ENCODE results near the gene INO80B.

Gene INO80B

DNA sequence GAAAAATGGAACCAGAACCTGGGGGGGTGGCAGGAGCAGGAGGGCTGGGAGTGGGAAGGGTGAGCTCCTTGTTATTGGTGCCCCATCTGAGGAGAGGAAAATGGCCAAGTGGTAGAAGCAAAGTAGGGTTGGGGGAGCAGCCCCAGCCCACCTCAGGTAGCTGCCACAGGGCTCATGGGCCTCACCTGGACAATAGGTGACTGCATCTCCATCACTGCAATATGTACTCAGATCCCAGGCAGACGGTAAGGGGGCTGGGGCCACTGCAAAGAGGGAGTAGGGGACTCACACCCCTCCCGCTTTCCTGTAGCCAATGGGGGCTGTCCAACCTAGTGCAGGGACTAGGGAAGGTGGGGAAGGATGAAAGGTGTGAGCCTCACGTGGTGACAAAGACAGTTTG, 37.7 kb upstream of the INO80B start:
- TF ChIP-seq EGR1 (IDR thresholded peaks at IDR 0.05): no peak
- TF ChIP-seq, protein P1, sequence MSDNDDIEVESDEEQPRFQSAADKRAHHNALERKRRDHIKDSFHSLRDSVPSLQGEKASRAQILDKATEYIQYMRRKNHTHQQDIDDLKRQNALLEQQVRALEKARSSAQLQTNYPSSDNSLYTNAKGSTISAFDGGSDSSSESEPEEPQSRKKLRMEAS (IDR thresholded peaks at IDR 0.05): no peak
- TF ChIP-seq, protein P2, sequence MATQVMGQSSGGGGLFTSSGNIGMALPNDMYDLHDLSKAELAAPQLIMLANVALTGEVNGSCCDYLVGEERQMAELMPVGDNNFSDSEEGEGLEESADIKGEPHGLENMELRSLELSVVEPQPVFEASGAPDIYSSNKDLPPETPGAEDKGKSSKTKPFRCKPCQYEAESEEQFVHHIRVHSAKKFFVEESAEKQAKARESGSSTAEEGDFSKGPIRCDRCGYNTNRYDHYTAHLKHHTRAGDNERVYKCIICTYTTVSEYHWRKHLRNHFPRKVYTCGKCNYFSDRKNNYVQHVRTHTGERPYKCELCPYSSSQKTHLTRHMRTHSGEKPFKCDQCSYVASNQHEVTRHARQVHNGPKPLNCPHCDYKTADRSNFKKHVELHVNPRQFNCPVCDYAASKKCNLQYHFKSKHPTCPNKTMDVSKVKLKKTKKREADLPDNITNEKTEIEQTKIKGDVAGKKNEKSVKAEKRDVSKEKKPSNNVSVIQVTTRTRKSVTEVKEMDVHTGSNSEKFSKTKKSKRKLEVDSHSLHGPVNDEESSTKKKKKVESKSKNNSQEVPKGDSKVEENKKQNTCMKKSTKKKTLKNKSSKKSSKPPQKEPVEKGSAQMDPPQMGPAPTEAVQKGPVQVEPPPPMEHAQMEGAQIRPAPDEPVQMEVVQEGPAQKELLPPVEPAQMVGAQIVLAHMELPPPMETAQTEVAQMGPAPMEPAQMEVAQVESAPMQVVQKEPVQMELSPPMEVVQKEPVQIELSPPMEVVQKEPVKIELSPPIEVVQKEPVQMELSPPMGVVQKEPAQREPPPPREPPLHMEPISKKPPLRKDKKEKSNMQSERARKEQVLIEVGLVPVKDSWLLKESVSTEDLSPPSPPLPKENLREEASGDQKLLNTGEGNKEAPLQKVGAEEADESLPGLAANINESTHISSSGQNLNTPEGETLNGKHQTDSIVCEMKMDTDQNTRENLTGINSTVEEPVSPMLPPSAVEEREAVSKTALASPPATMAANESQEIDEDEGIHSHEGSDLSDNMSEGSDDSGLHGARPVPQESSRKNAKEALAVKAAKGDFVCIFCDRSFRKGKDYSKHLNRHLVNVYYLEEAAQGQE (IDR thresholded peaks at IDR 0.05; ENCODE audit: low read depth): no peak
- no peak for TF ChIP-seq YY1 (IDR thresholded peaks at IDR 0.05; ENCODE audit: low read depth)
- no peak for TF ChIP-seq CREB1 (IDR thresholded peaks at IDR 0.05; ENCODE audit: low read depth)
- TF ChIP-seq EP300 (IDR thresholded peaks at IDR 0.05; ENCODE audit: borderline replicate concordance): no peak

DNA sequence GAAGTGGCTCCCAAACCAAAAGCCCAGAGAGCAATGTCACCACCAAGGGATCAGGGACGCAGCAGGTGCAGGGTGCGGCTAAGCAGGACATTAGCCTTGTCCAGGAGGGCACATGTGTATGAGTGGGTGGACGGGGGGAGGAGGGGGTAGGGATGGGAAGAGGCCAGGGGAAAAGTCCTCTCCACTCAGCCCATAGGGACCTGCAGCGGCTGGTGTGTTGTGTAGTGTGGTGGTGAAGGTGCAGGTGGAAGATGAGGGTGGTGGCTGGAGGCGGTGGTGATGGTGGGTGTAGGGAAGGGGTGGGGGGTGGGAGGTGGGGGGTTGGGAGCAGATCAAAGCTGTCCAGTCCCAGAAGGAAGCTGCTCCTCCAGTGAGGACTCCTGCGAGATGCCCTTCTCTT, 37.1 kb upstream of the INO80B start:
- TF ChIP-seq TAF1 (IDR thresholded peaks at IDR 0.05; ENCODE audit: low read depth) (no peak), CREB1 (IDR thresholded peaks at IDR 0.05; ENCODE audit: low read depth) (no peak), TCF12 (IDR thresholded peaks at IDR 0.05; ENCODE audit: low read depth) (no peak), CEBPB (IDR thresholded peaks at IDR 0.05) (no peak), TEAD4 (IDR thresholded peaks at IDR 0.05) (no peak), YY1 (IDR thresholded peaks at IDR 0.05; ENCODE audit: low read depth) (no peak), NFIC (IDR thresholded peaks at IDR 0.05) (no peak), EGR1 (IDR thresholded peaks at IDR 0.05) (no peak), EP300 (IDR thresholded peaks at IDR 0.05; ENCODE audit: borderline replicate concordance) (no peak), RAD21 (IDR thresholded peaks at IDR 0.05; ENCODE audit: low read depth) (no peak)
- TF ChIP-seq, protein P1 (IDR thresholded peaks at IDR 0.05): no peak
- TF ChIP-seq, protein P3, sequence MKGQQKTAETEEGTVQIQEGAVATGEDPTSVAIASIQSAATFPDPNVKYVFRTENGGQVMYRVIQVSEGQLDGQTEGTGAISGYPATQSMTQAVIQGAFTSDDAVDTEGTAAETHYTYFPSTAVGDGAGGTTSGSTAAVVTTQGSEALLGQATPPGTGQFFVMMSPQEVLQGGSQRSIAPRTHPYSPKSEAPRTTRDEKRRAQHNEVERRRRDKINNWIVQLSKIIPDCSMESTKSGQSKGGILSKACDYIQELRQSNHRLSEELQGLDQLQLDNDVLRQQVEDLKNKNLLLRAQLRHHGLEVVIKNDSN (IDR thresholded peaks at IDR 0.05): no peak
- TF ChIP-seq, protein P2 (IDR thresholded peaks at IDR 0.05; ENCODE audit: low read depth): no peak

DNA sequence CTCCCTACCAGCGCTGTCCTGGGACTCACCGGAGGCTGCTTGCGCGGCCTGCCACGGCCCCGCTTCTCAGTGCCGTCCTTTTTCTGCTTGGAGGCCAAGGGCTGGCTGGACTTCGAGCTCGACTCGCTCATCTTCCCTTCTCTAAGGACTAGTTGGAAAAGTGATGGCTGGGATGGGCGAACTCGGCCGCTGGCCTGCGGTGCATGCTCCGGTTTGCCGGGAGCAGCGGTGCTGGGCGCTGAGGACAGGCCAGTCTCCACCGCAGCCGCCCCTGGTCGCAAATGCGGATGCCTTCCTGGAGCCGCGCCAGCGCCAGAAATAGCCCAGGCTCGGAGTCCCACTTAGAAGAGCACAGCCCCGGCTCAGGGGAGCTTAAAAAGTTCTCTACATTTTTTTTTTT, 36.6 kb upstream of the INO80B start:
- no peak for TF ChIP-seq EP300 (IDR thresholded peaks at IDR 0.05; ENCODE audit: borderline replicate concordance)
- TF ChIP-seq NFIC (IDR thresholded peaks at IDR 0.05): no peak
- TF ChIP-seq TEAD4 (IDR thresholded peaks at IDR 0.05): no peak
- TF ChIP-seq YY1 (IDR thresholded peaks at IDR 0.05; ENCODE audit: low read depth): no peak
- TF ChIP-seq EGR1 (IDR thresholded peaks at IDR 0.05): no peak
- TF ChIP-seq TAF1 (IDR thresholded peaks at IDR 0.05; ENCODE audit: low read depth): no peak
- TF ChIP-seq CREB1 (IDR thresholded peaks at IDR 0.05; ENCODE audit: low read depth): no peak
- TF ChIP-seq, protein P1 (IDR thresholded peaks at IDR 0.05): no peak
- no peak for TF ChIP-seq CEBPB (IDR thresholded peaks at IDR 0.05)
- TF ChIP-seq RAD21 (IDR thresholded peaks at IDR 0.05; ENCODE audit: low read depth): no peak
- TF ChIP-seq ZBTB7A (IDR thresholded peaks at IDR 0.05; ENCODE audit: low read depth): no peak
- TF ChIP-seq, protein P3 (IDR thresholded peaks at IDR 0.05): no peak
- TF ChIP-seq, protein P2 (IDR thresholded peaks at IDR 0.05; ENCODE audit: low read depth): no peak
- no peak for TF ChIP-seq TCF12 (IDR thresholded peaks at IDR 0.05; ENCODE audit: low read depth)
- no peak for TF ChIP-seq FOXM1 (IDR thresholded peaks at IDR 0.05; ENCODE audit: borderline replicate concordance, low read depth)

DNA sequence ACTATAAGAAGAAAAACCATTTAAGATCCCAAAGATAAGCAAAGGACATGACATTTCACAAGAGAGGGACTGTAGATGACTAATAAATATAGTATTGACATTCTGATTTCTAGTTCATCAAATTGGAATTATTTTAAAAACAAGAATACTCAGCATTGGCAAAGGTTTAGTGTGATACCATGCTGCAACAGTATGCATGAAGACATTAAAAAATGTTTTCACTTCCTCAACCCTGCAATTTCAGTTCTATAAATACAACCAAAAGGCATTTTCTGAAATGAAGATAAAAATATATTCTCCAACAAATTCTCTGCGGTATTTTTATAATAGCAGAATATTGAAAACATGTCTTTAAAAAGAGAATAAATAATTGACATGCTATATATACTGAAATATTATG, 35.5 kb upstream of the INO80B start:
- TF ChIP-seq, protein P2 (IDR thresholded peaks at IDR 0.05; ENCODE audit: low read depth): no peak
- no peak for TF ChIP-seq CEBPB (IDR thresholded peaks at IDR 0.05)
- no peak for TF ChIP-seq CREB1 (IDR thresholded peaks at IDR 0.05; ENCODE audit: low read depth)
- no peak for TF ChIP-seq EP300 (IDR thresholded peaks at IDR 0.05; ENCODE audit: borderline replicate concordance)
- TF ChIP-seq FOXM1 (IDR thresholded peaks at IDR 0.05; ENCODE audit: borderline replicate concordance, low read depth): no peak
- TF ChIP-seq TAF1 (IDR thresholded peaks at IDR 0.05; ENCODE audit: low read depth): no peak
- TF ChIP-seq TCF12 (IDR thresholded peaks at IDR 0.05; ENCODE audit: low read depth): no peak
- TF ChIP-seq NFIC (IDR thresholded peaks at IDR 0.05): no peak
- no peak for TF ChIP-seq EGR1 (IDR thresholded peaks at IDR 0.05)
- no peak for TF ChIP-seq YY1 (IDR thresholded peaks at IDR 0.05; ENCODE audit: low read depth)
- TF ChIP-seq RAD21 (IDR thresholded peaks at IDR 0.05; ENCODE audit: low read depth): no peak
- TF ChIP-seq TEAD4 (IDR thresholded peaks at IDR 0.05): no peak

Data from Ishikawa (cell line).